ENCODE results near the gene CAP1. TPM values are rescaled to one million over a fixed set of nuclear protein-coding genes. Genes with fewer than 3 reads are reported as not detected.

The CAP1 gene
- total and polyA plus RNA-seq, 10 of the 15 experiments (the other 5 are each of a cell fraction or from before 2014, with no cell fraction given): 360 to 500 (median 431) TPM

DNA sequence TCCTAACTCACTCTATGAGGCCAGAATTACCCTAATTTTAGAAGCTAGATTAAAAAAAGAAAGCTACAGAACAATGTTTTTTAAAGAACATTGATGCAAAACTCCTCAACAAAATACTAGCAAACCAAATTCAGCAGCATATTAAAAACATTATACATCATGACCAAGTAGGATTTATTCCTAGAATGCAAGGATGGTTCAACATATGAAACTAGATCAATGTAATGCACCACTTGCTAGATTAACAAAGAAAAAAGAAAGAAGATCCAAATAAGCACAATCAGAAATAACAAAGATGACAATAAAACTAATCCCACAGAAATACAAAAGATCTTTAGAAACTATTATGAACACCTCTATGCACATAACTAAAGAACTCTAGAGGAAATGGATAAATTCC lies 69.9 kb downstream of the CAP1 start (continued):
- TF ChIP-seq, protein P1, sequence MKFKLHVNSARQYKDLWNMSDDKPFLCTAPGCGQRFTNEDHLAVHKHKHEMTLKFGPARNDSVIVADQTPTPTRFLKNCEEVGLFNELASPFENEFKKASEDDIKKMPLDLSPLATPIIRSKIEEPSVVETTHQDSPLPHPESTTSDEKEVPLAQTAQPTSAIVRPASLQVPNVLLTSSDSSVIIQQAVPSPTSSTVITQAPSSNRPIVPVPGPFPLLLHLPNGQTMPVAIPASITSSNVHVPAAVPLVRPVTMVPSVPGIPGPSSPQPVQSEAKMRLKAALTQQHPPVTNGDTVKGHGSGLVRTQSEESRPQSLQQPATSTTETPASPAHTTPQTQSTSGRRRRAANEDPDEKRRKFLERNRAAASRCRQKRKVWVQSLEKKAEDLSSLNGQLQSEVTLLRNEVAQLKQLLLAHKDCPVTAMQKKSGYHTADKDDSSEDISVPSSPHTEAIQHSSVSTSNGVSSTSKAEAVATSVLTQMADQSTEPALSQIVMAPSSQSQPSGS (IDR thresholded peaks at IDR 0.05; ENCODE audit: low read length): no peak
- no peak for TF ChIP-seq RFX5 (IDR thresholded peaks at IDR 0.05; ENCODE audit: low read depth, low read length)
- no peak for TF ChIP-seq NRF1 (conservative IDR thresholded peaks at IDR 0.05; ENCODE audit: low read depth, low read length)
- no peak for TF ChIP-seq SMAD1 (IDR thresholded peaks at IDR 0.05; ENCODE audit: low read depth, partially characterized antibody)
- no peak for TF ChIP-seq ZNF384 (IDR thresholded peaks at IDR 0.05; ENCODE audit: borderline replicate concordance, low read depth, low read length)
- no peak for TF ChIP-seq LARP7 (IDR thresholded peaks at IDR 0.05)
- no peak for TF ChIP-seq JUND (IDR thresholded peaks at IDR 0.05; ENCODE audit: low read depth, low read length)
- TF ChIP-seq, protein P2, sequence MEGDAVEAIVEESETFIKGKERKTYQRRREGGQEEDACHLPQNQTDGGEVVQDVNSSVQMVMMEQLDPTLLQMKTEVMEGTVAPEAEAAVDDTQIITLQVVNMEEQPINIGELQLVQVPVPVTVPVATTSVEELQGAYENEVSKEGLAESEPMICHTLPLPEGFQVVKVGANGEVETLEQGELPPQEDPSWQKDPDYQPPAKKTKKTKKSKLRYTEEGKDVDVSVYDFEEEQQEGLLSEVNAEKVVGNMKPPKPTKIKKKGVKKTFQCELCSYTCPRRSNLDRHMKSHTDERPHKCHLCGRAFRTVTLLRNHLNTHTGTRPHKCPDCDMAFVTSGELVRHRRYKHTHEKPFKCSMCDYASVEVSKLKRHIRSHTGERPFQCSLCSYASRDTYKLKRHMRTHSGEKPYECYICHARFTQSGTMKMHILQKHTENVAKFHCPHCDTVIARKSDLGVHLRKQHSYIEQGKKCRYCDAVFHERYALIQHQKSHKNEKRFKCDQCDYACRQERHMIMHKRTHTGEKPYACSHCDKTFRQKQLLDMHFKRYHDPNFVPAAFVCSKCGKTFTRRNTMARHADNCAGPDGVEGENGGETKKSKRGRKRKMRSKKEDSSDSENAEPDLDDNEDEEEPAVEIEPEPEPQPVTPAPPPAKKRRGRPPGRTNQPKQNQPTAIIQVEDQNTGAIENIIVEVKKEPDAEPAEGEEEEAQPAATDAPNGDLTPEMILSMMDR (IDR thresholded peaks at IDR 0.05 in 2 of 3, conservative IDR thresholded peaks at IDR 0.05 in 1 of 3; ENCODE audit: control insufficient read depth in 2 of 3, extremely low read depth in 1 of 3, insufficient read depth in 1 of 3, low read depth in 3 of 3, low read length in 3 of 3): no peak
- no peak for TF ChIP-seq EED (IDR thresholded peaks at IDR 0.05; ENCODE audit: low read depth)
- no peak for TF ChIP-seq POU2F2 (IDR thresholded peaks at IDR 0.05; ENCODE audit: borderline replicate concordance, low read depth, low read length)
- no peak for TF ChIP-seq RBBP5 (conservative IDR thresholded peaks at IDR 0.05)

DNA sequence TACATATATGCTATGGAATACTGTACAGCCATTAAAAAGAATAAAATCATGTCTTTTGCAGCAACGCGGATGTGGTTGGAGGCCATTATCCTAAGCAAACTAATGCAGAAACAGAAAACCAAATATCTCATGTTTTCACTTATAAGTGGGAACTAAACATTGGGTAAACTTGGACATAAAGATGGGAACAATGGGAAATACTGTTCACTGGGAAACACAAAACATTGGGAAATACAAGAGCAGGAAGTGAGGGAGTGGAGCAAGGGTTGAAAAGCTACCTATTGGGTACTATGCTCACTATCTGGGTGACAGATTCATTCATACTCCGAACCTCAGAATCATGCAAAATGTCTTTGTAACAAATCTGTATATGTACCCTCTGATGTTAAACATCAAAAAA lies 73.9 kb downstream of the CAP1 start:
- no peaks in the 10 kb centered on the region for H3K79me2 ChIP-seq (ENCODE audit: control insufficient read depth, insufficient read depth, low read length)
- ATAC-seq: no peak
- WGBS (ENCODE audit: insufficient coverage, insufficient replicate concordance, low lambda C conversion rate, missing lambda C conversion rate): 77% methylated on average over 3 of the region's 3 CpGs
- H3K4me3 ChIP-seq: no peak overlapping the region
- H3K36me3 ChIP-seq (ENCODE audit: control insufficient read depth in 2 of 2, insufficient read depth in 2 of 2, low read length in 1 of 2): no peaks in the 10 kb centered on the region
- H3K4me1 ChIP-seq (ENCODE audit: control insufficient read depth, insufficient read depth, low read length): no peaks in the 10 kb centered on the region
- no peak overlapping the region for H3K9ac ChIP-seq (ENCODE audit: control insufficient read depth, insufficient read depth, low read length)
- POLR2A ChIA-PET: no interaction called here
- no peak overlapping the region for H3K27ac ChIP-seq (ENCODE audit: control insufficient read depth, insufficient read depth)
- RAD21 ChIA-PET (ENCODE audit: unreplicated experiment): no interaction called here
- no peaks in the 10 kb centered on the region; the same call in 1 of the 3 replicates for H3K9me3 ChIP-seq (replicated peaks; ENCODE audit: control insufficient read depth, insufficient read depth, low read length)
- no peak overlapping the region for H2AFZ ChIP-seq (ENCODE audit: control insufficient read depth, low read depth, low read length)
- no peaks in the 10 kb centered on the region for H3K27me3 ChIP-seq (replicated peaks in 1 of 2; ENCODE audit: control insufficient read depth in 2 of 2, insufficient read depth in 2 of 2, low read length in 1 of 2)
- CTCF ChIA-PET: no interaction called here
- BruUV-seq (replicated peaks): no TSS peak
- H4K20me1 ChIP-seq (ENCODE audit: control insufficient read depth, insufficient read depth): no peaks in the 10 kb centered on the region
- SMC1A ChIA-PET (ENCODE audit: uncharacterized antibody, unreplicated experiment): no interaction called here
- H3K4me2 ChIP-seq (ENCODE audit: control insufficient read depth, insufficient read depth): no peak overlapping the region
- no peak for DNase-seq (ENCODE audit: low read depth, low spot score)
- FAIRE-seq: no peak
- TF ChIP-seq KDM1A (IDR thresholded peaks at IDR 0.05; ENCODE audit: borderline replicate concordance) (no peak), MEF2A (IDR thresholded peaks at IDR 0.05; ENCODE audit: insufficient read depth, low read depth, low read length) (no peak), POU2F2 (IDR thresholded peaks at IDR 0.05; ENCODE audit: borderline replicate concordance, low read depth, low read length) (no peak)
- in situ Hi-C loops (cut with MboI): no loop called here
- intact Hi-C loops (cut with micrococcal nuclease; ENCODE audit: unreplicated experiment): no loop called here
